Inflammatory macrophage treated with lipopolysaccharide for 1 hour (primary cell): ENCODE measurements around the gene NRP2.
A peak's percentile ranks its signal among the peaks of the same experiment; 100 is the strongest.

ENCODE experiments used
- DNase-seq, 2 donors: peaks; one replicate each; pipeline ENCODE4 v3.0.0-alpha.2; 2020 to 2022

The NRP2 gene

GRCh38 chr2:205776720-205777119, 94.4 kb downstream of the NRP2 start:
- DNase-seq = no peak

GRCh38 chr2:205778356-205778755, 96.1 kb downstream of the NRP2 start:
- DNase-seq = no peak

- no peak for DNase-seq
Observed at GRCh38 chr2:205780645-205781044, 98.3 kb downstream of the NRP2 start.

- DNase-seq = no peak
Observed at GRCh38 chr2:205781244-205781931, 99.1 kb downstream of the NRP2 start.

GRCh38 chr2:205782941-205783340, 100.6 kb downstream of the NRP2 start:
- DNase-seq = no peak

GRCh38 chr2:205783872-205784499, 101.7 kb downstream of the NRP2 start:
- no peak for DNase-seq

- no peak for DNase-seq
Observed at GRCh38 chr2:205785507-205786260, 103.4 kb downstream of the NRP2 start.

GRCh38 chr2:205786976-205787375, 104.7 kb downstream of the NRP2 start:
- DNase-seq = no peak

- no peak for DNase-seq
Observed at GRCh38 chr2:205787761-205788160, 105.5 kb downstream of the NRP2 start.

- no peak for DNase-seq
Observed at GRCh38 chr2:205789906-205790305, 107.6 kb downstream of the NRP2 start.

- DNase-seq = no peak
Observed at GRCh38 chr2:205792908-205793307, 110.6 kb downstream of the NRP2 start.

GRCh38 chr2:205796805-205797313, 114.6 kb downstream of the NRP2 start:
- no peak for DNase-seq

GRCh38 chr2:205797866-205798265, 115.6 kb downstream of the NRP2 start:
- DNase-seq = no peak

- DNase-seq = no peak
Observed at GRCh38 chr2:205800224-205800623, 117.9 kb downstream of the NRP2 start.

- no peak for DNase-seq
Observed at GRCh38 chr2:205800773-205801172, 118.5 kb downstream of the NRP2 start.

- DNase-seq = no peak
Observed at GRCh38 chr2:205802065-205802464, 119.8 kb downstream of the NRP2 start.

- no peak for DNase-seq
Observed at GRCh38 chr2:205802941-205803340, 120.6 kb downstream of the NRP2 start.

GRCh38 chr2:205803500-205803899, 121.2 kb downstream of the NRP2 start:
- peak; percentile 48 to 58 for DNase-seq

GRCh38 chr2:205805136-205805535, 122.8 kb downstream of the NRP2 start:
- DNase-seq = no peak

- no peak for DNase-seq
Observed at GRCh38 chr2:205806143-205806905, 124.0 kb downstream of the NRP2 start.

- no peak for DNase-seq
Observed at GRCh38 chr2:205807229-205807628, 124.9 kb downstream of the NRP2 start.

GRCh38 chr2:205807758-205808157, 125.5 kb downstream of the NRP2 start:
- DNase-seq = no peak
